Stimulated activated CD8-positive, alpha-beta memory T cell treated with anti-CD3 and anti-CD28 coated beads, Interleukin-12 subunit alpha, Interleukin-12 subunit beta, amount 100 ng/mL, for 24 hours (primary cell): ENCODE measurements around the gene SPC24.
"Not testable (repeated sequence)": the region's sequence is repeated elsewhere in the genome, so short reads cannot be mapped to it uniquely, and the experiment has no call there.

Experiments used
- DNase-seq: peaks from one replicate; pipeline ENCODE4 v3.0.0-alpha.2; 2020; ENCODE audit errors: extremely low read depth

The SPC24 gene

GRCh38 chr19:11130824-11131455 lies 24.6 kb downstream of the SPC24 start:
- peak; percentile 16 for DNase-seq

- no peak for DNase-seq
Measured at GRCh38 chr19:11127905-11128304, 27.7 kb downstream of the SPC24 start.

GRCh38 chr19:11125994-11126685 lies 29.4 kb downstream of the SPC24 start:
- peak; percentile 45 for DNase-seq

GRCh38 chr19:11124157-11124556 lies 31.4 kb downstream of the SPC24 start:
- DNase-seq, result not testable (repeated sequence)

DNA sequence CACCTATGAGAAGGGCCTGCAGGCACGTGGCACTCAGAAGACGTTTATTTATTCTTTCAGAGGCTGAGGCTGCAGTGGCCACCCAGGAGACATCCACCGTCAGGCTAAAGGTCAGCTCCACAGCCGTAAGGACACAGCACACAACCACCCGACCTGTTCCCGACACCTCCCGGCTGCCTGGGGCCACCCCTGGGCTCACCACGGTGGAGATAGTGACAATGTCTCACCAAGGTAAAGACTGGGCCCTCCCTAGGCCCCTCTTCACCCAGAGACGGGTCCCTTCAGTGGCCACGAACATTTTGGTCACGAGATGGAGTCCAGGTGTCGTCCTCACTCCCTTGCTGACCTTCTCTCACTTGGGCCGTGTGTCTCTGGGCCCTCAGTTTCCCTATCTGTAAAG lies 32.5 kb downstream of the SPC24 start:
- DNase-seq, result no peak

DNA sequence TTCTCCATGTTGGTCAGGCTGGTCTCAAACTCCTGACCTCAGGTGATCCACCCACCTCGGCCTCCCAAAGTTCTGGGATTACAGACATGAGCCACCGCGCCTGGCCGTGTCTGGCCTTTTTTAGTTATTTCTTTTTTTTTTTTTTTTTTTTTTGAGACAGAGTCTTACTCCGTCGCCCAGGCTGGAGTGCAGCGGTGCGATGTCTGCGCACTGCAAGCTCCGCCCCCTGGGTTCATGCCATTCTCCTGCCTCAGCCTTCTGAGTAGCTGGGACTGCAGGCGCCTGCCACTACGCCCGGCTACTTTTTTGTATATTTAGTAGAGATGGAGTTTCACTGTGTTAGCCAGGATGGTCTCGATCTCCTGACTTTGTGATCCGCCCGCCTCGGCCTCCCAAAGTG lies 33.6 kb downstream of the SPC24 start:
- not testable (repeated sequence) for DNase-seq

- no peak for DNase-seq
Measured at GRCh38 chr19:11116507-11116906, 39.1 kb downstream of the SPC24 start.

- DNase-seq, result no peak
Measured at GRCh38 chr19:11115895-11116446, 39.6 kb downstream of the SPC24 start.

DNA sequence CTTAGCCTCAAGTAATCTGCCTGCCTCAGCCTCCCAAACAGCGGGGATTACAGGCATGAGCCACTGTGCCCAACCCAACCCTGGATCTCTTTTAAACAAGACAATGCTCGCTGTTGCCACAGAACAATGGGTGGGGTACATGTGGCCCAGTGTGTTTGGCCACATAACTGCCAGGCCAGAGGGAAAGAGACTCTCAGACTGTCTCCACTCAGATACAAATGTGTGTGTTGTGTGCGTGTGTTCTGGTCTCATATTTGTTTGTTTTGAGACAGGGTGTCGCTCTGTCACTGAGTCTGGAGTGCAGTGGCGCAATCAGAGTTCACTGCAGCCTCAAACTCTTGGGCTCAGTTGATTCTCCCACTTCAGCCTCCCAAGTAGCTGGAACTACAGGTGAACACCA lies 40.5 kb downstream of the SPC24 start:
- no peak for DNase-seq

- DNase-seq, result no peak
Measured at GRCh38 chr19:11113140-11113708, 42.4 kb downstream of the SPC24 start.

GRCh38 chr19:11111771-11112144 lies 43.8 kb downstream of the SPC24 start:
- DNase-seq, result no peak

GRCh38 chr19:11111117-11111770 lies 44.3 kb downstream of the SPC24 start:
- DNase-seq, result no peak

- no peak for DNase-seq
Measured at GRCh38 chr19:11108746-11109145, 46.8 kb downstream of the SPC24 start.

GRCh38 chr19:11106477-11106876 lies 49.1 kb downstream of the SPC24 start:
- DNase-seq, result no peak

GRCh38 chr19:11105014-11105636 lies 50.5 kb downstream of the SPC24 start:
- no peak for DNase-seq

GRCh38 chr19:11103667-11104066 lies 51.9 kb downstream of the SPC24 start:
- not testable (repeated sequence) for DNase-seq

GRCh38 chr19:11102944-11103343 lies 52.6 kb downstream of the SPC24 start:
- no peak for DNase-seq

GRCh38 chr19:11101057-11101456 lies 54.5 kb downstream of the SPC24 start:
- DNase-seq, result no peak

DNA sequence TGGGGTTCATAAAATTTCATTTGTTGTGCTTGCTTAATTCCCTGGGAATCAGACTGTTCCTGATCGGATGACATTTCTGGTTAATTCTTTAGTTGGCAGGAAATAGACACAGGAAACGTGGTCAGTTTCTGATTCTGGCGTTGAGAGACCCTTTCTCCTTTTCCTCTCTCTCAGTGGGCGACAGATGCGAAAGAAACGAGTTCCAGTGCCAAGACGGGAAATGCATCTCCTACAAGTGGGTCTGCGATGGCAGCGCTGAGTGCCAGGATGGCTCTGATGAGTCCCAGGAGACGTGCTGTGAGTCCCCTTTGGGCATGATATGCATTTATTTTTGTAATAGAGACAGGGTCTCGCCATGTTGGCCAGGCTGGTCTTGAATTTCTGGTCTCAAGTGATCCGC lies 55.5 kb downstream of the SPC24 start:
- DNase-seq, result no peak

DNA sequence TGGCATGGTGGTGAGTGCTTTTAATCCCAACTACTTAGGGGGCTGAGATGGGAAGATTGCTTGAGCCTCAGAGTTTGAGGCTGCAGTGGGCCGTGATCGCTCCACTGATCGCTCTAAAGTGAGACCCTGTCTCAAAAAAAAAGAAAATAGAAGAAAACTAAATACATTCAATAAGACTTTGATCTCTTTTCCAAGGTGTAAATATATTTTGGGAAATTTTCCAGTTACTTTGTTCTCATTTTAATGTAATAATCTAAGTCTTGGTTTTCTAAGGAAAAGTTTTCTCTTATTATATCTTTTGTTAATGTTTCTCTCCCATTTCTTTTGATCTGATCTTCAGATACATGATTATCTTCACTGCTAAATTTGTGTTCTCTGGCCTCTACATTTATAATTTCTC lies 56.7 kb downstream of the SPC24 start:
- no peak for DNase-seq

GRCh38 chr19:11098327-11098726 lies 57.3 kb downstream of the SPC24 start:
- DNase-seq, result no peak

- not testable (repeated sequence) for DNase-seq
Measured at GRCh38 chr19:11097367-11097766, 58.2 kb downstream of the SPC24 start.
